HCT116 (cell line): ENCODE data around the gene ALDH7A1. TPM values are rescaled to one million over a fixed set of nuclear protein-coding genes. Genes with fewer than 3 reads are reported as not detected.

Experiments used
- ATAC-seq: fragments of 200-7000 bp; cut with Tn5 transposase; 2 replicates; pipeline ENCODE4 v1.9.1; 2020; ENCODE audit warnings: mild to moderate bottlenecking, moderate library complexity
- BruUV-seq: library from RNA; stranded (reverse); fragments of 400-500 nt; replicated peaks from 2 replicates; lab custom pipeline; 2021; lab: Mats Ljungman, UMichigan
- CTCF ChIA-PET: fragments of 300-600 bp; sonication (Branson Sonifier 250); formaldehyde crosslinking; loops from one replicate; lab custom pipeline; 2021; ENCODE audit warnings: antibody characterized with exemption; lab: Charles Lee
- POLR2A ChIA-PET: fragments of 300-600, 350-600 bp; sonication (Branson Sonifier 250); formaldehyde crosslinking; loops from one replicate; lab custom pipeline; 2021; ENCODE audit warnings: antibody characterized with exemption; lab: Charles Lee
- RAD21 ChIA-PET, 2 experiments: fragments of 300-600 bp; sonication (Branson Sonifier 250); formaldehyde crosslinking; loops; one replicate each; lab custom pipeline; 2023; ENCODE audit warnings: low total read pairs in 2 of 2; ENCODE audit not compliant: uncharacterized antibody in 2 of 2, unreplicated experiment in 2 of 2, low non-redundant PET in 1 of 2; lab: Charles Lee
- DNase-seq: peaks from one replicate; pipeline ENCODE4 v3.0.0-alpha.2; 2010; ENCODE audit warnings: low read depth, low spot score
- H2AFZ ChIP-seq: fragments of 200-600 bp; shearing (Covaris generic), sonication (generic); 2 replicates; pipeline ENCODE4 v1.6.1; 2017; ENCODE audit warnings: low read depth, mixed run types, mixed read lengths, antibody characterized with exemption, low read length; ENCODE audit not compliant: poor library complexity, severe bottlenecking
- H3K27ac ChIP-seq: 2 replicates; pipeline ENCODE4 v1.5.1; 2012; ENCODE audit warnings: low read depth, low read length
- H3K27me3 ChIP-seq: fragments of 200-600 bp; sonication (generic); 2 replicates; pipeline ENCODE4 v1.6.1; 2016; ENCODE audit warnings: mixed run types, low read length, mixed read lengths; ENCODE audit not compliant: insufficient read depth
- H3K36me3 ChIP-seq, 2 experiments: fragments of 200-500 bp in 1 of 2; fragments of 200-600 bp in 1 of 2; sonication (Bioruptor generic) in 1 of 2; sonication (generic) in 1 of 2; 2 replicates each; pipeline versions ENCODE4 v1.5.1 to v1.6.1; 2014 to 2016; ENCODE audit warnings: low read length in 2 of 2, inconsistent platforms in 1 of 2, mixed read lengths in 1 of 2, mixed run types in 1 of 2; ENCODE audit not compliant: insufficient read depth in 2 of 2, control insufficient read depth in 1 of 2
- H3K4me1 ChIP-seq, 2 experiments: fragments of 200-600 bp in 1 of 2; sonication (generic) in 1 of 2; 2 replicates each; pipeline versions ENCODE4 v1.5.1 to v1.6.1; 2012 to 2017; ENCODE audit warnings: low read length in 2 of 2, inconsistent platforms in 1 of 2, mild to moderate bottlenecking in 1 of 2, mixed read lengths in 1 of 2, mixed run types in 1 of 2, moderate library complexity in 1 of 2; ENCODE audit not compliant: insufficient read depth in 2 of 2, control insufficient read depth in 1 of 2
- H3K4me2 ChIP-seq: fragments of 200-600 bp; sonication (generic); 2 replicates; pipeline ENCODE4 v1.6.1; 2017; ENCODE audit warnings: mixed run types, low read length, mixed read lengths
- H3K4me3 ChIP-seq, 2 experiments: fragments of 200-600 bp in 1 of 2; sonication (generic) in 1 of 2; replicated peaks in 1 of 2; 2 replicates each; pipeline ENCODE4 v1.5.1; 2011 to 2016; ENCODE audit warnings: low read length in 2 of 2, control low read depth in 1 of 2, low read depth in 1 of 2, mild to moderate bottlenecking in 1 of 2, mixed read lengths in 1 of 2, mixed run types in 1 of 2
- H3K79me2 ChIP-seq: fragments of 200-600 bp; sonication (generic); 2 replicates; pipeline ENCODE4 v1.6.1; 2017; ENCODE audit warnings: mild to moderate bottlenecking, mixed run types, low read length, moderate library complexity, mixed read lengths; ENCODE audit not compliant: insufficient read depth
- H3K9ac ChIP-seq: fragments of 200-600 bp; sonication (generic); 2 replicates; pipeline ENCODE4 v1.6.1; 2016; ENCODE audit warnings: low read length, mixed read lengths
- H3K9me2 ChIP-seq: fragments of 200-600 bp; sonication (generic), shearing (Covaris generic); 2 replicates; pipeline ENCODE4 v1.6.1; 2017; ENCODE audit warnings: mixed run types, mild to moderate bottlenecking, moderate library complexity; ENCODE audit not compliant: insufficient read depth
- H3K9me3 ChIP-seq, 2 experiments: fragments of 200-500 bp in 1 of 2; fragments of 200-600 bp in 1 of 2; sonication (Bioruptor generic) in 1 of 2; sonication (generic) in 1 of 2; 2 replicates each; pipeline ENCODE4 v1.6.1; 2014 to 2017; ENCODE audit warnings: low read length in 2 of 2, mixed read lengths in 2 of 2, inconsistent platforms in 1 of 2, low read depth in 1 of 2, mild to moderate bottlenecking in 1 of 2, mixed run types in 1 of 2, moderate library complexity in 1 of 2; ENCODE audit not compliant: control insufficient read depth in 1 of 2, insufficient read depth in 1 of 2
- H4K20me1 ChIP-seq: fragments of 200-600 bp; sonication (generic), shearing (Covaris generic); 2 replicates; pipeline ENCODE4 v1.6.1; 2017; ENCODE audit warnings: mixed run types, mild to moderate bottlenecking, moderate library complexity; ENCODE audit not compliant: insufficient read depth
- CEBPB ChIP-seq: IDR thresholded peaks from 2 replicates; pipeline ENCODE4 v1.6.1; 2012; ENCODE audit warnings: low read depth
- EGR1 ChIP-seq: IDR thresholded peaks from 2 replicates; pipeline ENCODE4 v1.6.1; 2012; ENCODE audit warnings: low read depth
- ELF1 ChIP-seq: IDR thresholded peaks from 2 replicates; pipeline ENCODE4 v1.6.1; 2012; ENCODE audit warnings: low read depth, borderline replicate concordance
- EZH2 ChIP-seq: fragments of 200-600 bp; sonication (generic); IDR thresholded peaks from 2 replicates; pipeline ENCODE4 v1.6.1; 2017; ENCODE audit warnings: antibody characterized with exemption, mixed run types
- EZH2phosphoT487 ChIP-seq: fragments of 200-600 bp; IDR thresholded peaks from 2 replicates; pipeline ENCODE4 v1.6.1; 2018; ENCODE audit warnings: antibody characterized with exemption, borderline replicate concordance
- FOSL1 ChIP-seq: IDR thresholded peaks from 2 replicates; pipeline ENCODE4 v1.6.1; 2012; ENCODE audit warnings: low read depth
- JUND ChIP-seq: IDR thresholded peaks from 2 replicates; pipeline ENCODE4 v1.6.1; 2012
- POLR2AphosphoS5 ChIP-seq: IDR thresholded peaks from 2 replicates; pipeline ENCODE4 v1.6.1; 2011; ENCODE audit warnings: mild to moderate bottlenecking, low read depth, low read length, moderate library complexity
- SIN3A ChIP-seq: IDR thresholded peaks from 2 replicates; pipeline ENCODE4 v1.6.1; 2012; ENCODE audit warnings: low read depth
- SP1 ChIP-seq: IDR thresholded peaks from 2 replicates; pipeline ENCODE4 v1.6.1; 2012; ENCODE audit warnings: low read depth
- SRF ChIP-seq: IDR thresholded peaks from 2 replicates; pipeline ENCODE4 v1.6.1; 2012; ENCODE audit warnings: low read depth
- YY1 ChIP-seq: IDR thresholded peaks from 2 replicates; pipeline ENCODE4 v1.6.1; 2011; ENCODE audit warnings: low read length, low read depth, moderate library complexity, mild to moderate bottlenecking; ENCODE audit not compliant: insufficient replicate concordance; ENCODE audit errors: extremely low read depth
- ZFX ChIP-seq: fragments of 450-650 bp; IDR thresholded peaks from 2 replicates; pipeline ENCODE4 v1.6.1; 2017
- ZNF274 ChIP-seq: fragments of 200-500 bp; sonication (Bioruptor generic); IDR thresholded peaks from 2 replicates; pipeline ENCODE4 v1.6.1; 2014; ENCODE audit warnings: mild to moderate bottlenecking, low read depth, low read length, inconsistent platforms
- intact Hi-C: fragments of 100-400 bp; cut with micrococcal nuclease; formaldehyde crosslinking; loops from 2 replicates; pipeline ENCODE4 v1.10.0; 2022
- total RNA-seq: library from RNA; stranded (reverse); gene quantifications from one replicate; pipeline ENCODE4 v1.2.1, GENCODE V29; 2021; ENCODE audit not compliant: unreplicated experiment
- TF ChIP-seq, protein P1 (sequence below): IDR thresholded peaks from 2 replicates; pipeline ENCODE4 v1.6.1; 2012
- TF ChIP-seq, protein P2 (sequence below), 3 experiments: fragments of 200-600 bp in 1 of 3; sonication (generic) in 1 of 3; IDR thresholded peaks in 2 of 3; conservative IDR thresholded peaks in 1 of 3; 2 replicates each; pipeline ENCODE4 v1.5.1; 2012 to 2017; ENCODE audit warnings: low read depth in 2 of 3, low read length in 2 of 3, antibody characterized with exemption in 1 of 3, borderline replicate concordance in 1 of 3, control low read depth in 1 of 3, mild to moderate bottlenecking in 1 of 3, mixed read lengths in 1 of 3, mixed run types in 1 of 3, moderate library complexity in 1 of 3; ENCODE audit not compliant: insufficient read depth in 1 of 3
- TF ChIP-seq, protein P3 (sequence below): IDR thresholded peaks from 2 replicates; pipeline ENCODE4 v1.6.1; 2011; ENCODE audit warnings: mild to moderate bottlenecking, low read length, moderate library complexity; ENCODE audit not compliant: insufficient replicate concordance; ENCODE audit errors: extremely low read depth

The ALDH7A1 gene
- total RNA-seq, 1 experiment from 2014 or later, result 93.2 TPM

DNA sequence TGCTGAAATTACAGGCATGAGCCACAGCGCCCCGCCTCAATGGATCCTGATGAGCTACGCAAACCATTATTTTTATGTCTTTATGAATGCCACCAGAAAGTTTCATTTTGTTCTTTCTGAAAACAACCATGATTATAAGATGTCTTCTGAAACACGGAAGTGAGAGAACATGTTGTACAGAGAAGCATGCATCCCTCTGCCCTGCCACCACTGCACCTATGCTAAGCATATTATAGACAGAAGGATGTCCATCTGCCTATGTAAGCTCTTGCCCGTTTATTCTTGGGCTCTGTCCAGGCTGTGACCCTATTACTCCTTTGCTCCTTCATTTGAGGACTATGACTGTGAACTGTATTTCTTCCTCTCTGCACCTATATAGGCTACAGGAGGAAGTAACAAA is 97.5 kb downstream of the ALDH7A1 start:
- Histone ChIP-seq H3K9me3 (no peaks in the 10 kb centered on the region), H3K9me2 (no peaks in the 10 kb centered on the region), H3K4me3 (no peak overlapping the region), H3K9ac (no peak overlapping the region), H3K36me3 (no peaks in the 10 kb centered on the region), H2AFZ (no peak overlapping the region), H3K4me2 (no peak overlapping the region), H3K27me3 (no peaks in the 10 kb centered on the region), H3K79me2 (no peaks in the 10 kb centered on the region)
- no peak for ATAC-seq
- POLR2A ChIA-PET, result no interaction called here
- no peak for DNase-seq
- no TSS peak for BruUV-seq
- RAD21 ChIA-PET, result no interaction called here
- CTCF ChIA-PET, result no interaction called here
- intact Hi-C loops, result no loop called here
- TF ChIP-seq ZNF274 (no peak), SIN3A (no peak), SP1 (no peak), EZH2phosphoT487 (no peak), FOSL1 (no peak)
- TF ChIP-seq, protein P1, sequence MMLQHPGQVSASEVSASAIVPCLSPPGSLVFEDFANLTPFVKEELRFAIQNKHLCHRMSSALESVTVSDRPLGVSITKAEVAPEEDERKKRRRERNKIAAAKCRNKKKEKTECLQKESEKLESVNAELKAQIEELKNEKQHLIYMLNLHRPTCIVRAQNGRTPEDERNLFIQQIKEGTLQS, result no peak
- TF ChIP-seq, all 23 proteins: peak for 0
- Histone ChIP-seq H4K20me1 (no peaks in the 10 kb centered on the region), H3K27ac (no peak overlapping the region), H3K4me1 (no peaks in the 10 kb centered on the region)

DNA sequence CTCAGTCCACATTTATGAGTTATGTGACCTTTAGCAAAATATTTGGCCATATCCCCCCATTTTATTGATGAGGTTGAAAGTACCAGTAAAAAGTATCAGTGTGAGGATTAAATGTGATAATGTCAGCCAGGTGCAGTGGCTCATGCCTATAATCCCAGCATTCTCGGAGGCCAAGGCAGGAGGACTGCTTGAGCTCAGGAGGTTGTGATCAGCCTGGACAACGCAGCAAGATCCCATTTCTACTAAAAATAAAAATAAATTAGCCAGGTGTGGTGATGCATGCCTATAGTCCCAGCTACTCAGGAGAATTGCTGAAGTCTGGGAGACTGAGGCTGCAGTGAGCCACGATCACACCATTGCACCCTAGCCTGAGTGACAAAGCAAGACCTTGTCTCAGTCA is 100.6 kb downstream of the ALDH7A1 start:
- H3K9me3 ChIP-seq, result no peaks in the 10 kb centered on the region
- no peak overlapping the region for H2AFZ ChIP-seq
- BruUV-seq, result no TSS peak
- CTCF ChIA-PET, result no interaction called here
- H3K9me2 ChIP-seq, result no peaks in the 10 kb centered on the region
- no peak overlapping the region for H3K9ac ChIP-seq
- H4K20me1 ChIP-seq, result no peaks in the 10 kb centered on the region
- H3K27me3 ChIP-seq, result no peaks in the 10 kb centered on the region
- no peak overlapping the region for H3K4me3 ChIP-seq
- no peak overlapping the region for H3K27ac ChIP-seq
- no peaks in the 10 kb centered on the region for H3K79me2 ChIP-seq
- POLR2A ChIA-PET, result no interaction called here
- intact Hi-C loops, result no loop called here
- no peak overlapping the region for H3K4me2 ChIP-seq
- ATAC-seq, result no peak
- H3K36me3 ChIP-seq, result peaks cover 0 to 3% of the 10 kb centered on the region in 2 experiments; a peak in 2 of 4 replicates
- no peak for DNase-seq
- RAD21 ChIA-PET, result no interaction called here
- H3K4me1 ChIP-seq, result no peaks in the 10 kb centered on the region
- TF ChIP-seq ELF1 (no peak), POLR2AphosphoS5 (no peak), EGR1 (no peak), FOSL1 (no peak), YY1 (no peak), EZH2 (no peak), ZFX (no peak), SRF (no peak), CEBPB (no peak), SP1 (no peak), SIN3A (no peak), JUND (no peak)
- TF ChIP-seq, protein P2, sequence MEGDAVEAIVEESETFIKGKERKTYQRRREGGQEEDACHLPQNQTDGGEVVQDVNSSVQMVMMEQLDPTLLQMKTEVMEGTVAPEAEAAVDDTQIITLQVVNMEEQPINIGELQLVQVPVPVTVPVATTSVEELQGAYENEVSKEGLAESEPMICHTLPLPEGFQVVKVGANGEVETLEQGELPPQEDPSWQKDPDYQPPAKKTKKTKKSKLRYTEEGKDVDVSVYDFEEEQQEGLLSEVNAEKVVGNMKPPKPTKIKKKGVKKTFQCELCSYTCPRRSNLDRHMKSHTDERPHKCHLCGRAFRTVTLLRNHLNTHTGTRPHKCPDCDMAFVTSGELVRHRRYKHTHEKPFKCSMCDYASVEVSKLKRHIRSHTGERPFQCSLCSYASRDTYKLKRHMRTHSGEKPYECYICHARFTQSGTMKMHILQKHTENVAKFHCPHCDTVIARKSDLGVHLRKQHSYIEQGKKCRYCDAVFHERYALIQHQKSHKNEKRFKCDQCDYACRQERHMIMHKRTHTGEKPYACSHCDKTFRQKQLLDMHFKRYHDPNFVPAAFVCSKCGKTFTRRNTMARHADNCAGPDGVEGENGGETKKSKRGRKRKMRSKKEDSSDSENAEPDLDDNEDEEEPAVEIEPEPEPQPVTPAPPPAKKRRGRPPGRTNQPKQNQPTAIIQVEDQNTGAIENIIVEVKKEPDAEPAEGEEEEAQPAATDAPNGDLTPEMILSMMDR (IDR thresholded peaks at IDR 0.05 in 2 of 3, conservative IDR thresholded peaks at IDR 0.05 in 1 of 3; ENCODE audit: borderline replicate concordance in 1 of 3, insufficient read depth in 1 of 3, low read depth in 2 of 3, low read length in 2 of 3), result no peak
- TF ChIP-seq, protein P3, sequence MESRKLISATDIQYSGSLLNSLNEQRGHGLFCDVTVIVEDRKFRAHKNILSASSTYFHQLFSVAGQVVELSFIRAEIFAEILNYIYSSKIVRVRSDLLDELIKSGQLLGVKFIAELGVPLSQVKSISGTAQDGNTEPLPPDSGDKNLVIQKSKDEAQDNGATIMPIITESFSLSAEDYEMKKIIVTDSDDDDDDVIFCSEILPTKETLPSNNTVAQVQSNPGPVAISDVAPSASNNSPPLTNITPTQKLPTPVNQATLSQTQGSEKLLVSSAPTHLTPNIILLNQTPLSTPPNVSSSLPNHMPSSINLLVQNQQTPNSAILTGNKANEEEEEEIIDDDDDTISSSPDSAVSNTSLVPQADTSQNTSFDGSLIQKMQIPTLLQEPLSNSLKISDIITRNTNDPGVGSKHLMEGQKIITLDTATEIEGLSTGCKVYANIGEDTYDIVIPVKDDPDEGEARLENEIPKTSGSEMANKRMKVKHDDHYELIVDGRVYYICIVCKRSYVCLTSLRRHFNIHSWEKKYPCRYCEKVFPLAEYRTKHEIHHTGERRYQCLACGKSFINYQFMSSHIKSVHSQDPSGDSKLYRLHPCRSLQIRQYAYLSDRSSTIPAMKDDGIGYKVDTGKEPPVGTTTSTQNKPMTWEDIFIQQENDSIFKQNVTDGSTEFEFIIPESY, result no peak
